GM19395 (cell line): ENCODE data around the gene OLIG1.

Experiments
- ATAC-seq: cut with Tn5 transposase; IDR thresholded peaks from one replicate; pipeline ENCODE4 v1.9.1; 2021; ENCODE audit warnings: mild to moderate bottlenecking, moderate library complexity; ENCODE audit not compliant: unreplicated experiment

The OLIG1 gene

GRCh38 chr21:33030633-33031032 lies 39.3 kb upstream of the OLIG1 start:
- ATAC-seq: no peak

- no peak for ATAC-seq
These were observed 38.6 kb upstream of the OLIG1 start for GRCh38 chr21:33031152-33031911.

GRCh38 chr21:33032434-33033047 lies 37.4 kb upstream of the OLIG1 start:
- ATAC-seq: no peak

- ATAC-seq: no peak
These were observed 36.6 kb upstream of the OLIG1 start for GRCh38 chr21:33033094-33033951.

GRCh38 chr21:33033961-33034413 lies 36.0 kb upstream of the OLIG1 start:
- no peak for ATAC-seq

- no peak for ATAC-seq
These were observed 34.8 kb upstream of the OLIG1 start for GRCh38 chr21:33035147-33035546.

GRCh38 chr21:33036430-33037162 lies 33.3 kb upstream of the OLIG1 start:
- ATAC-seq: no peak

- no peak for ATAC-seq
These were observed 32.4 kb upstream of the OLIG1 start for GRCh38 chr21:33037501-33037900.

GRCh38 chr21:33039536-33039935 lies 30.4 kb upstream of the OLIG1 start:
- no peak for ATAC-seq

- no peak for ATAC-seq
These were observed 29.7 kb upstream of the OLIG1 start for GRCh38 chr21:33040215-33040614.

GRCh38 chr21:33041981-33042380 lies 28.0 kb upstream of the OLIG1 start:
- ATAC-seq: no peak

- ATAC-seq: no peak
These were observed 27.1 kb upstream of the OLIG1 start for GRCh38 chr21:33042812-33043211.

GRCh38 chr21:33046455-33046854 lies 23.5 kb upstream of the OLIG1 start:
- ATAC-seq: no peak

- no peak for ATAC-seq
These were observed 22.7 kb upstream of the OLIG1 start for GRCh38 chr21:33047231-33047630.

GRCh38 chr21:33051925-33052324 lies 18.0 kb upstream of the OLIG1 start:
- ATAC-seq: no peak

GRCh38 chr21:33053951-33054350 lies 16.0 kb upstream of the OLIG1 start:
- no peak for ATAC-seq

GRCh38 chr21:33055991-33056390 lies 13.9 kb upstream of the OLIG1 start:
- no peak for ATAC-seq

- no peak for ATAC-seq
These were observed 12.5 kb upstream of the OLIG1 start for GRCh38 chr21:33057385-33057940.

GRCh38 chr21:33058527-33058926 lies 11.4 kb upstream of the OLIG1 start:
- no peak for ATAC-seq

- ATAC-seq: no peak
These were observed 11.0 kb upstream of the OLIG1 start for GRCh38 chr21:33058957-33059356.
